Erythroblast (primary cell): ENCODE data around the gene SLC8A3.

Source experiments
- GATA1 ChIP-seq: IDR thresholded peaks from 2 replicates; pipeline ENCODE4 v1.6.1; 2011; ENCODE audit warnings: low read depth, mild to moderate bottlenecking, control low read depth, low read length, moderate library complexity
- POLR2A ChIP-seq: IDR thresholded peaks from 2 replicates; pipeline ENCODE4 v1.6.1; 2011; ENCODE audit warnings: mild to moderate bottlenecking, low read length

DNA sequence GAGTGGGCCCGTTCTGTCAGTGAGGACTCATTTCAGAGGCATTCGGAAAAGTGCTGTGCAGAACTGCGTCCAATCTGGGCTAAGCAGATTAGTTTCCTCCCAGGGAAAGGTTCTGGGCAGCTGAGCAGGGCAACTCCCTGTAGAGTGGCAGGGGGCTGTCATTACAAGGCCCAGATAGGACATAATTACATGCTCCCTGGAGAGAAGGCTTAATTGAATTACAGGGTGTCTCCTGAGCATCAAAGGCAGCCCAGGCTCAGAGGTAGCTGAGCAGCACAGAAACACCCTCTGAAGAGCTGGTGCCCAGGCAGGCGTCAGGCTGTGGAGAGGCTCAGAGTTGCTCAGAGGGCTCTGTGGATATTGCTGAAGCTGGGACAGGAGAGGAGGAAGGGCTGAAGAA, 36.0 kb downstream of the SLC8A3 start:
- TF ChIP-seq POLR2A (no peak), GATA1 (no peak)
